OCI-LY3 (cell line): ENCODE data around the gene ATG7.

Source experiments
- EZH2phosphoT487 ChIP-seq: fragments of 200-600 bp; shearing (Covaris generic); IDR thresholded peaks from 2 replicates; pipeline ENCODE4 v1.6.1; 2018; ENCODE audit warnings: antibody characterized with exemption, mixed run types, low read depth
- TF ChIP-seq, protein P1 (sequence below): fragments of 200-600, 300-600 bp; sonication (generic); IDR thresholded peaks from 2 replicates; pipeline ENCODE4 v1.5.1; 2014; ENCODE audit warnings: antibody characterized with exemption, low read length, low read depth

DNA sequence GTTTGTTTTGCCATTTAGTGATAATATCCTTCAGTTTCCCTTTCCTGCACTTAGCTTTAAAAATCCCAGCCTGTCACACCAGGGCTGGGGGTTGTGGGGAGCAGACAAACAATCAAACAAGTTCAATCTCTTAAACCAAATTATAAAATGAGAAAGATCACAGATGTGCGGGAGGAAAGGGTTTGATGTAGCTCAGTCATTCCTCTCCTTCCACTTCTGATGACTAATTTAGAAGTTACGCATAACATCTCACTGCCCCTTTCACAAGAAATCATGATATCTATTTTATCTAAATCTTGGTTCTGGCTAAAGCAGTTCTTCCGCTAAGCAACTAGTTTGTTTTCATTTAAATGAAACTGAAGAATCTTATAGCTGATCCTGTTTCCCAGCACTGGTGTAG lies 34.1 kb upstream of the ATG7 start:
- TF ChIP-seq, protein P1, sequence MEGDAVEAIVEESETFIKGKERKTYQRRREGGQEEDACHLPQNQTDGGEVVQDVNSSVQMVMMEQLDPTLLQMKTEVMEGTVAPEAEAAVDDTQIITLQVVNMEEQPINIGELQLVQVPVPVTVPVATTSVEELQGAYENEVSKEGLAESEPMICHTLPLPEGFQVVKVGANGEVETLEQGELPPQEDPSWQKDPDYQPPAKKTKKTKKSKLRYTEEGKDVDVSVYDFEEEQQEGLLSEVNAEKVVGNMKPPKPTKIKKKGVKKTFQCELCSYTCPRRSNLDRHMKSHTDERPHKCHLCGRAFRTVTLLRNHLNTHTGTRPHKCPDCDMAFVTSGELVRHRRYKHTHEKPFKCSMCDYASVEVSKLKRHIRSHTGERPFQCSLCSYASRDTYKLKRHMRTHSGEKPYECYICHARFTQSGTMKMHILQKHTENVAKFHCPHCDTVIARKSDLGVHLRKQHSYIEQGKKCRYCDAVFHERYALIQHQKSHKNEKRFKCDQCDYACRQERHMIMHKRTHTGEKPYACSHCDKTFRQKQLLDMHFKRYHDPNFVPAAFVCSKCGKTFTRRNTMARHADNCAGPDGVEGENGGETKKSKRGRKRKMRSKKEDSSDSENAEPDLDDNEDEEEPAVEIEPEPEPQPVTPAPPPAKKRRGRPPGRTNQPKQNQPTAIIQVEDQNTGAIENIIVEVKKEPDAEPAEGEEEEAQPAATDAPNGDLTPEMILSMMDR = no peak
- TF ChIP-seq EZH2phosphoT487 = no peak
